Measurements from ENCODE around the gene WDR91.
A peak's percentile ranks its signal among the peaks of the same experiment; 100 is the strongest.
"Not testable (repeated sequence)": the region's sequence is repeated elsewhere in the genome, so short reads cannot be mapped to it uniquely, and the experiment has no call there.

The WDR91 gene

GRCh38 chr7:135215698-135216097, 4.4 kb upstream of the WDR91 start:
- TF ChIP-seq CTCF (IDR thresholded peaks at IDR 0.05; ENCODE audit: control insufficient read depth, extremely low read depth, insufficient read depth): no peak
- DNase-seq (ENCODE audit: low read depth): no peak

GRCh38 chr7:135215180-135215579, 3.9 kb upstream of the WDR91 start:
- TF ChIP-seq CTCF (IDR thresholded peaks at IDR 0.05; ENCODE audit: control insufficient read depth, extremely low read depth, insufficient read depth): no peak
- no peak for DNase-seq (ENCODE audit: low read depth)
- no peak overlapping the region for H3K4me3 ChIP-seq (ENCODE audit: low read depth, low read length)

More at GRCh38 chr7:135215698-135216097, 4.4 kb upstream of the WDR91 start:
- no peak overlapping the region for H3K4me3 ChIP-seq (ENCODE audit: low read depth, low read length)

DNA sequence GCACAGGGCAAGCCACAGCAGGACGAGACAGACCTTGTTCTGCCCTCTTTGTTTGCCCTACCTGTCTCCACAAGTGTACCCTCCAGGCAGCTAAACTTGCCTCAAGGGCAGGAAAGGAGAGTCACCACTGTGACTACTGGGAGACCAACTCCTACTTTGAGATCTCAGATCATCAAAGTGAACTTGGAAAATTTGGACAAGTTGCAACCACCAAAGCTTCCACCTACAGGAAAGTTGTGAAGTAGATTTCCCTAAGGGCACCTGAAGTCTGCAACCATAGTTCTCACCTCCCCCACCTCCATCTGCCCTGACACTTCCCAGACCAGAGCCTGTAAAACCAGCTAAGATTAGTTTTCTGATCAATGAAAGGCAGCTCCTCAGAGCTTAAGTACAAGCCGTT, 2.5 kb upstream of the WDR91 start:
- DNase-seq (ENCODE audit: low read depth): no peak
- no peak for TF ChIP-seq CTCF (IDR thresholded peaks at IDR 0.05; ENCODE audit: control insufficient read depth, extremely low read depth, insufficient read depth)
- no peak overlapping the region for H3K4me3 ChIP-seq (ENCODE audit: low read depth, low read length)

DNA sequence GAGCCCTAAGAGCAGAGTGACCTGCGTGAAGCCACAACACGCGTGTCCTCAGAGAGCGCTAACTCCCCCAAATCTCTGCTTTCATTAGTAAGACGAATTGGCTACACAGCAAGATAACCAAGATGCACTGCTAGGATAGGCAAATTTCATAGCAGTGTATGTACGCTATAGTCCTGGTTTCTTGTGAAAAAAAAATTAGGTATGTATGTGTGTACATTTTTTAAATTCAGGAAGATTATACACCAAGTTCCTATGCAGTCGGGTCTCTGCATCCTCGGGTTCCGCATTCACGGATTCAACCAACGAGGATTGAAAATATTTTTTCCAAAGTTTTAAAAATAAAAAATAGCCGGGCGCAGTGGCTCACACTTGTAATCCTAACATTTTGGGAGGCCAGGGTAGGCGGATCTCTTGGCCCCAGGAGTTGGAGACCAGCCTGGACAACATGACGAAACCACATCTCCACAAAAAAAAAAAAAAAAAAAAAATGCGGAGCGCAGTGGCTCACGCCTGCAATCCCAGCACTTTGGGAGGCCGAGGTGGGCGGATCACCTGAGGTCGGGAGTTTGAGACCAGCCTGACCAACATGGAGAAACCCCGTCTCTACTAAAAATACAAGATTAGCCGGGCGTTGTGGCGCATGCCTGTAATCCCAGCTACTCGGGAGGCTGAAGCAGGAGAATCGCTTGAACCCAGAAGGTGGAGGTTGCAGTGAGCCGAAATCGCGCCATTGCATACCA, 790 bp upstream of the WDR91 start:
- not testable (repeated sequence) for DNase-seq (ENCODE audit: low read depth)
- H3K4me3 ChIP-seq (ENCODE audit: low read depth, low read length): peak overlapping the region; percentile 79

DNA sequence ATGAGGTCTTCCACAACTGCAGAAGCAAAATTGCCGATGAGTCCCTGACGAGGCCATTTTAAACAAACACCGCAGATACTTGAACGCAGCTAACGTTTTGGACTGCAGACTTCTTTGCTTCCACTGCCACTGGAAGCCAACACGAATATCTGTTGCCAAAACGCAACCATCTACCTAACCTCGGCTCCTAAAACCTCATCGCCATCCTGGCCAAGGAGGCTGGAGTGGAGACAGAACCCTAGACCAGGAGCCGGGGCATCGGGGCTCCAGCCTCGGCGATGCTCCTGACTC, 493 bp downstream of the WDR91 start:
- peak overlapping the region; percentile 79 for H3K4me3 ChIP-seq (ENCODE audit: low read depth, low read length)
- TF ChIP-seq CTCF (IDR thresholded peaks at IDR 0.05; ENCODE audit: control insufficient read depth, extremely low read depth, insufficient read depth): no peak
- DNase-seq (ENCODE audit: low read depth): no peak

- no peak overlapping the region for H3K4me3 ChIP-seq (ENCODE audit: low read depth, low read length)
- TF ChIP-seq CTCF (IDR thresholded peaks at IDR 0.05; ENCODE audit: control insufficient read depth, extremely low read depth, insufficient read depth): no peak
- no peak for DNase-seq (ENCODE audit: low read depth)
Observed at GRCh38 chr7:135209225-135209834, 2.0 kb downstream of the WDR91 start.

DNA sequence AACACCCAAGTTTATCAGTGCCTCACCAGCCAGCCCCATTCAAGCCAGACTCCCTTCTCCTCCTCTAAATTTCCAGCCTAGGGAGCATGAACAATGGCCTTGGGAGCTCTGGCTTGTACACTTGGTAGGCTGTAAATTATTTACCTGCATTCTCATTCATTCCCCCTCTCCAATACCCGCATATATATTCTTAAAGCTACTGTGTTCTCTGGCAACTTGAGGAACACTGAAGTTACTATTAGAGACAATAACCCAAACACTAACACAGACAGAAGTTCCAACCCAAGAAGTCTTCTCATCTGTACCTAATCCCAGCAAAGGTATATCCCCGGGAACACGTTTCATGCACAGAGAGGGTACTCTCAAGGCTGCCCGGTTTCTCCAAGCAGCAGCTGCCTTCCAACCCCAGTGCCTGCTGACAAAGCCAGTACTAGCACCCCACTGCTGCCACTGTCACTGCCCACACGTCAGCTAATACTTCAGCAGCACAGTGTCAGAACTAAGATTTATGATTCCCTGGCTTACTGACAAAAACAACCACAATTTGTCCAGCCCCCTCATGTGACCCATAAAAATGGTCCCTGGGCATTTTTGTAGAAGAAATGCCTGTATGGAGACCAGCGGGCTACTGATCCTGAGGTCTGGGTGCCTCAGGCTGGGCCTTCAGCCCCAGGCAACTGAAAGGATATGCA, 3.1 kb downstream of the WDR91 start:
- DNase-seq (ENCODE audit: low read depth): no peak
- TF ChIP-seq CTCF (IDR thresholded peaks at IDR 0.05; ENCODE audit: control insufficient read depth, extremely low read depth, insufficient read depth): no peak
- H3K4me3 ChIP-seq (ENCODE audit: low read depth, low read length): no peak overlapping the region
